K562 (cell line): Measurements from ENCODE around the gene RAMP2. TPM values are rescaled to one million over a fixed set of nuclear protein-coding genes. Genes with fewer than 3 reads are reported as not detected.

Source experiments
- ATAC-seq: fragments of 200-7000 bp; cut with Tn5 transposase; 3 replicates; pipeline ENCODE4 v1.9.1; 2020; ENCODE audit warnings: moderate library complexity
- BruUV-seq: library from RNA; stranded (reverse); fragments of 400-500 nt; replicated peaks from 2 replicates; lab custom pipeline; 2021; lab: Mats Ljungman, UMichigan
- CTCF ChIA-PET: fragments of 300-600 bp; formaldehyde crosslinking; extraction: SDS; loops from one replicate; lab custom pipeline; 2021; ENCODE audit warnings: low intra/inter-chr PET ratio; lab: Yijun Ruan, JAX
- POLR2A ChIA-PET: fragments of 300-600, 350-650 bp; sonication (Branson Sonifier 250); formaldehyde crosslinking; extraction: SDS; loops from one replicate; lab custom pipeline; 2021; ENCODE audit warnings: antibody characterized with exemption, inconsistent platforms; lab: Yijun Ruan, JAX
- DNase-seq, 4 experiments: peaks; one replicate each; pipeline versions ENCODE4 v3.0.0 to v3.0.0-alpha.2; 2011 to 2018; ENCODE audit warnings: low spot score in 3 of 4, mixed read lengths in 3 of 4; ENCODE audit errors: extremely low read depth in 1 of 4
- FAIRE-seq: peaks from 2 replicates; lab custom pipeline; 2011; peaks lifted over from hg19 to GRCh38; lab: Jason Lieb, UNC
- H2AFZ ChIP-seq: 2 replicates; pipeline ENCODE4 v1.6.0; 2011; ENCODE audit warnings: low read depth, low read length, control low read depth, inconsistent platforms
- H3K27ac ChIP-seq: fragments of 200-600 bp; 3 replicates; pipeline ENCODE4 v1.8.0; 2011; ENCODE audit warnings: low read depth, mild to moderate bottlenecking, control low read depth, inconsistent platforms, low read length, moderate library complexity, mixed read lengths; ENCODE audit errors: extremely low read depth
- H3K27me3 ChIP-seq, 2 experiments: fragments of 300-600 bp in 1 of 2; 2 replicates in 1 of 2; 3 replicates in 1 of 2; pipeline versions ENCODE4 v1.6.0 to v1.8.0; 2011; ENCODE audit warnings: inconsistent platforms in 2 of 2, low read length in 2 of 2, mild to moderate bottlenecking in 1 of 2, mixed read lengths in 1 of 2, moderate library complexity in 1 of 2; ENCODE audit not compliant: control insufficient read depth in 2 of 2, insufficient read depth in 2 of 2
- H3K36me3 ChIP-seq: fragments of 300-600 bp; 3 replicates; pipeline ENCODE4 v1.8.0; 2011; ENCODE audit warnings: mild to moderate bottlenecking, low read length, inconsistent platforms; ENCODE audit not compliant: control insufficient read depth, insufficient read depth
- H3K4me1 ChIP-seq, 2 experiments: fragments of 200-600 bp in 1 of 2; replicated peaks in 1 of 2; 2 replicates in 1 of 2; 3 replicates in 1 of 2; pipeline versions ENCODE4 v1.5.1 to v1.8.0; 2011; ENCODE audit warnings: inconsistent platforms in 2 of 2, low read length in 2 of 2, mild to moderate bottlenecking in 1 of 2, mixed read lengths in 1 of 2, moderate library complexity in 1 of 2; ENCODE audit not compliant: control insufficient read depth in 2 of 2, insufficient read depth in 2 of 2
- H3K4me2 ChIP-seq: 2 replicates; pipeline ENCODE4 v1.6.1; 2011; ENCODE audit warnings: low read length, control low read depth, inconsistent platforms, mixed read lengths; ENCODE audit not compliant: insufficient read depth
- H3K4me3 ChIP-seq: fragments of 200-600 bp; sonication (generic), shearing (Covaris generic); 2 replicates; pipeline ENCODE4 v1.5.1; 2016; ENCODE audit warnings: control low read depth, inconsistent platforms
- H3K79me2 ChIP-seq: fragments of 200-600 bp; 3 replicates; pipeline ENCODE4 v1.8.0; 2011; ENCODE audit warnings: low read length, inconsistent platforms; ENCODE audit not compliant: control insufficient read depth, insufficient read depth
- H3K9ac ChIP-seq, 2 experiments: 2 replicates each; pipeline versions ENCODE4 v1.6.0 to v1.6.1; 2011; ENCODE audit warnings: low read depth in 2 of 2, low read length in 2 of 2, control low read depth in 1 of 2, inconsistent platforms in 1 of 2, mild to moderate bottlenecking in 1 of 2, mixed read lengths in 1 of 2; ENCODE audit not compliant: insufficient read depth in 1 of 2
- H3K9me1 ChIP-seq: one replicate; pipeline ENCODE4 v1.6.0; 2011; ENCODE audit warnings: inconsistent platforms, mild to moderate bottlenecking, low read length, moderate library complexity; ENCODE audit not compliant: control insufficient read depth, insufficient read depth
- H3K9me3 ChIP-seq: replicated peaks from 2 replicates; pipeline ENCODE4 v1.5.1; 2011; ENCODE audit warnings: low read depth, low read length, inconsistent platforms; ENCODE audit not compliant: control insufficient read depth, insufficient read depth
- H4K20me1 ChIP-seq: replicated peaks from 2 replicates; pipeline ENCODE4 v1.6.1; 2011; ENCODE audit warnings: low read length, inconsistent platforms, mixed read lengths; ENCODE audit not compliant: control insufficient read depth, insufficient read depth
- RAD51 ChIP-seq: fragments of 450-650 bp; IDR thresholded peaks from 2 replicates; pipeline ENCODE4 v1.7.1; 2016; ENCODE audit warnings: low read depth, mild to moderate bottlenecking, borderline replicate concordance
- RCOR1 ChIP-seq, 2 experiments: IDR thresholded peaks; 2 replicates each; pipeline ENCODE4 v1.6.1; 2012; ENCODE audit warnings: low read depth in 2 of 2, low read length in 2 of 2, borderline replicate concordance in 1 of 2, improper control_type of control experiment in 1 of 2
- WGBS: fragments of 100-300 bp; shearing (Covaris generic); methylation state at CpG from one replicate; pipeline ENCODE4 v1.1.6; 2016; ENCODE audit warnings: low coverage, mixed read lengths; ENCODE audit not compliant: insufficient coverage; ENCODE audit errors: missing lambda C conversion rate; 5-methylcytosine and 5-hydroxymethylcytosine counted together
- in situ Hi-C: fragments of 300-500 bp; cut with MboI; formaldehyde crosslinking; loops from 4 replicates; pipeline ENCODE4 v1.15.0; 2018; ENCODE audit warnings: inconsistent platforms, mixed read lengths
- intact Hi-C: fragments of 100-400 bp; cut with micrococcal nuclease; formaldehyde crosslinking; loops from 2 replicates; pipeline ENCODE4 v1.14.2; 2022
- polyA plus RNA-seq, 8 experiments: library from polyadenylated mRNA; depleted of rRNA in 4 of 8; stranded (reverse) in 5 of 8; unstranded in 3 of 8; fragments of >200 nt; fragmentation: Nextera tagmentation in 2 of 8; fragmentation: Illumina TruSeq in 1 of 8; extraction: Ambion mirVana in 2 of 8; extraction: Trizol in 1 of 8; gene quantifications; 2 replicates each; pipeline versions ENCODE4 v1.2.1 to v1.2.3, GENCODE V29; 2011 to 2014; ENCODE audit warnings: inconsistent platforms in 1 of 8, missing spikeins in 1 of 8
- total RNA-seq, 7 experiments: library from RNA; depleted of rRNA in 6 of 7; stranded (reverse); fragments of >200 nt in 6 of 7; fragmentation: Illumina TruSeq in 2 of 7; extraction: Trizol in 2 of 7; gene quantifications; 2 replicates each; pipeline versions ENCODE4 v1.2.1 to v1.2.3, GENCODE V29; 2011 to 2021; ENCODE audit warnings: low replicate concordance in 1 of 7
- TF ChIP-seq, protein P1 (sequence below): sonication (generic); formaldehyde crosslinking; IDR thresholded peaks from 2 replicates; pipeline ENCODE4 v1.8.0; 2022; ENCODE audit warnings: mild to moderate bottlenecking, missing genetic modification reagents

The RAMP2 gene
- total and polyA plus RNA-seq, 9 of the 15 experiments (the other 6 are each of a cell fraction or from before 2014, with no cell fraction given) = not detected

DNA sequence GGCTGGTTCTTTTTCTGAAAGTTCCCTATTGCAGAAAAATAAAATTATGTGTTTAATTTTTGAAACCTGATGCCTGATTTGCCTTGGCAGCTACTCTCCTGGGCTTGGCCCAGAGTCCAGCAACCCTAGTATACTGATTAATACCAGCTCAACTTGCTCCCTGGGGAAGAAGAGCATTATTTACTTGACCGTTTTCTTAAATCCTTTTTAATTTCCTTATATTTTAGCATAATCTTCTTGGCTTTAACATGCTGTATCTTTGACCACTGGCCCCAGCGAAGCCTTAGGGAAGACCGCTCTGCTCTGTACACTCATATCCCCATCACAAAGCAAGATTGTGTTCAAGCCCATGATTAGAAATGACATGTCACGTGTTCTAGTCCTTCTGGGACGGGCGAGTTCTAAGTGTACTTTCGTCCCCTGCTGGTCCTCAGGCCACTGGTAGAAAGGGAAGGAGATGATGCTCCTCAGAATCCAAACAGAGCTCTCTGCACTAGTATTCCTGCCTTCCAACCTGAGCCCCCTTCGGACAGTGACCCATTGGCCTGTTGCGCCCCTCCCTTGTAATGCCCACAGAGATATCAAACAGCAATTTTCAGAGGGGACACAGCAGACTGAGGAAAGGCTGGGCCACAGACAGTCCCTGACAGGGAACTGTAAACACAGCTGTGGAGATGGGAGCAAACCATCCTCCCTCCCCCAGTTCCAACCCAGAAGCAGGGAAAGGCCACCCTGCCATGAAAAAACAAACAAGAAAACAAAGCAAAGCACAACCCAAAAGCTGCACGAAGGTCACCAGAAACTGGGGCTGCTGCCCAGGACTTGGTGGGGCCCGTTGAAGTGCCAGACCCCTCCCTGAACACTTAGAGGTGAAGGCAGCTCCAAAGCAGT is 11.9 kb upstream of the RAMP2 start:
- WGBS = 73% methylated on average over 11 of the region's 11 CpGs
- ATAC-seq (no peak), DNase-seq (no peak), FAIRE-seq (no peak)
- in situ Hi-C loops (no loop called here), intact Hi-C loops (no loop called here)
- H3K9me3 ChIP-seq = no peaks in the 10 kb centered on the region
- no peaks in the 10 kb centered on the region for H3K27me3 ChIP-seq
- ChIA-PET POLR2A (interaction anchor here (0.6 to 1.1 kb wide), 9 partner anchors 11 to 398 kb away, joined by 3 to 5 read pairs (median 3); no protein-coding TSS in a partner anchor), CTCF (no interaction called here)
- H3K9ac ChIP-seq = no peak overlapping the region; a peak in 1 of 4 replicates
- no peak overlapping the region for H2AFZ ChIP-seq
- H3K4me3 ChIP-seq = no peak overlapping the region
- 0 out of 2 replicates have a peak, but pooled peaks have one; percentile 11 for TF ChIP-seq RAD51
- no peak for TF ChIP-seq RCOR1 (IDR thresholded peaks at IDR 0.05; ENCODE audit: borderline replicate concordance in 1 of 2, low read depth in 2 of 2, low read length in 2 of 2)
- TF ChIP-seq, protein P1, sequence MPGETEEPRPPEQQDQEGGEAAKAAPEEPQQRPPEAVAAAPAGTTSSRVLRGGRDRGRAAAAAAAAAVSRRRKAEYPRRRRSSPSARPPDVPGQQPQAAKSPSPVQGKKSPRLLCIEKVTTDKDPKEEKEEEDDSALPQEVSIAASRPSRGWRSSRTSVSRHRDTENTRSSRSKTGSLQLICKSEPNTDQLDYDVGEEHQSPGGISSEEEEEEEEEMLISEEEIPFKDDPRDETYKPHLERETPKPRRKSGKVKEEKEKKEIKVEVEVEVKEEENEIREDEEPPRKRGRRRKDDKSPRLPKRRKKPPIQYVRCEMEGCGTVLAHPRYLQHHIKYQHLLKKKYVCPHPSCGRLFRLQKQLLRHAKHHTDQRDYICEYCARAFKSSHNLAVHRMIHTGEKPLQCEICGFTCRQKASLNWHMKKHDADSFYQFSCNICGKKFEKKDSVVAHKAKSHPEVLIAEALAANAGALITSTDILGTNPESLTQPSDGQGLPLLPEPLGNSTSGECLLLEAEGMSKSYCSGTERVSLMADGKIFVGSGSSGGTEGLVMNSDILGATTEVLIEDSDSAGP = no peak
- no TSS peak for BruUV-seq
- no peak overlapping the region for H3K4me2 ChIP-seq
- peaks cover 20 to 21% of the 10 kb centered on the region in 2 experiments; a peak in 4 of 5 replicates for H3K4me1 ChIP-seq
- peaks cover 3% of the 10 kb centered on the region; the same call in 1 of the 2 replicates for H4K20me1 ChIP-seq
- H3K9me1 ChIP-seq = no peaks in the 10 kb centered on the region
- peaks cover 7% of the 10 kb centered on the region; the same call in 2 of the 3 replicates for H3K79me2 ChIP-seq
- no peak overlapping the region for H3K27ac ChIP-seq
- no peaks in the 10 kb centered on the region for H3K36me3 ChIP-seq
